DND-41 (cell line): ENCODE measurements around the gene UFD1.

Experiments used
- ATAC-seq: fragments of 200-7000 bp; cut with Tn5 transposase; 3 replicates; pipeline ENCODE4 v1.9.1; 2021; ENCODE audit warnings: low read depth; ENCODE audit not compliant: insufficient read depth
- DNase-seq: peaks from one replicate; pipeline ENCODE4 v3.0.0-alpha.2; 2020
- H2AFZ ChIP-seq: 2 replicates; pipeline ENCODE4 v1.6.0; 2012; ENCODE audit warnings: low read depth, low read length
- H3K27ac ChIP-seq: 2 replicates; pipeline ENCODE4 v1.5.1; 2012; ENCODE audit warnings: low read length, inconsistent platforms
- H3K27me3 ChIP-seq: fragments of 200-600 bp; sonication (generic); 2 replicates; pipeline ENCODE4 v1.6.0; 2012; ENCODE audit warnings: low read length, mild to moderate bottlenecking, inconsistent platforms; ENCODE audit not compliant: insufficient read depth, poor library complexity
- H3K36me3 ChIP-seq: 2 replicates; pipeline ENCODE4 v1.5.1; 2012; ENCODE audit warnings: low read length, inconsistent platforms; ENCODE audit not compliant: insufficient read depth
- H3K4me1 ChIP-seq: 2 replicates; pipeline ENCODE4 v1.5.1; 2012; ENCODE audit warnings: mild to moderate bottlenecking, low read length; ENCODE audit not compliant: insufficient read depth
- H3K4me2 ChIP-seq: 2 replicates; pipeline ENCODE4 v1.6.0; 2012; ENCODE audit warnings: mild to moderate bottlenecking, moderate library complexity, low read length, inconsistent platforms; ENCODE audit not compliant: insufficient read depth
- H3K4me3 ChIP-seq, 2 experiments: fragments of 200-600 bp in 1 of 2; shearing (Covaris generic) in 1 of 2; 2 replicates each; pipeline ENCODE4 v1.5.1; 2012 to 2016; ENCODE audit warnings: inconsistent platforms in 2 of 2, low read length in 2 of 2, mild to moderate bottlenecking in 2 of 2, low read depth in 1 of 2, moderate library complexity in 1 of 2
- H3K79me2 ChIP-seq: 2 replicates; pipeline ENCODE4 v1.6.0; 2012; ENCODE audit warnings: low read length, inconsistent platforms; ENCODE audit not compliant: insufficient read depth
- H3K9ac ChIP-seq: 2 replicates; pipeline ENCODE4 v1.6.0; 2012; ENCODE audit warnings: low read depth, mild to moderate bottlenecking, inconsistent platforms, low read length, moderate library complexity
- H3K9me3 ChIP-seq: 2 replicates; pipeline ENCODE4 v1.5.1; 2012; ENCODE audit warnings: low read length, moderate library complexity, mild to moderate bottlenecking, inconsistent platforms; ENCODE audit not compliant: insufficient read depth, severe bottlenecking
- H4K20me1 ChIP-seq: 2 replicates; pipeline ENCODE4 v1.6.0; 2012; ENCODE audit warnings: low read length; ENCODE audit not compliant: insufficient read depth
- EZH2 ChIP-seq: IDR thresholded peaks from 3 replicates; pipeline ENCODE4 v1.6.1; 2012; ENCODE audit warnings: borderline replicate concordance, low read depth, mild to moderate bottlenecking, moderate library complexity, low read length, inconsistent platforms; ENCODE audit not compliant: severe bottlenecking
- TF ChIP-seq, protein P1 (sequence below): IDR thresholded peaks from 2 replicates; pipeline ENCODE4 v1.5.1; 2012; ENCODE audit warnings: borderline replicate concordance, low read length, moderate library complexity, mild to moderate bottlenecking; ENCODE audit not compliant: poor library complexity, severe bottlenecking; ENCODE audit errors: extremely low read depth

UFD1 gene

GRCh38 chr22:19473578-19473977 is 5.4 kb downstream of the UFD1 start:
- peaks cover 80% of the 10 kb centered on the region for H4K20me1 ChIP-seq
- no peak for TF ChIP-seq EZH2
- TF ChIP-seq, protein P1, sequence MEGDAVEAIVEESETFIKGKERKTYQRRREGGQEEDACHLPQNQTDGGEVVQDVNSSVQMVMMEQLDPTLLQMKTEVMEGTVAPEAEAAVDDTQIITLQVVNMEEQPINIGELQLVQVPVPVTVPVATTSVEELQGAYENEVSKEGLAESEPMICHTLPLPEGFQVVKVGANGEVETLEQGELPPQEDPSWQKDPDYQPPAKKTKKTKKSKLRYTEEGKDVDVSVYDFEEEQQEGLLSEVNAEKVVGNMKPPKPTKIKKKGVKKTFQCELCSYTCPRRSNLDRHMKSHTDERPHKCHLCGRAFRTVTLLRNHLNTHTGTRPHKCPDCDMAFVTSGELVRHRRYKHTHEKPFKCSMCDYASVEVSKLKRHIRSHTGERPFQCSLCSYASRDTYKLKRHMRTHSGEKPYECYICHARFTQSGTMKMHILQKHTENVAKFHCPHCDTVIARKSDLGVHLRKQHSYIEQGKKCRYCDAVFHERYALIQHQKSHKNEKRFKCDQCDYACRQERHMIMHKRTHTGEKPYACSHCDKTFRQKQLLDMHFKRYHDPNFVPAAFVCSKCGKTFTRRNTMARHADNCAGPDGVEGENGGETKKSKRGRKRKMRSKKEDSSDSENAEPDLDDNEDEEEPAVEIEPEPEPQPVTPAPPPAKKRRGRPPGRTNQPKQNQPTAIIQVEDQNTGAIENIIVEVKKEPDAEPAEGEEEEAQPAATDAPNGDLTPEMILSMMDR: no peak
- no peak overlapping the region for H3K4me3 ChIP-seq
- H3K27me3 ChIP-seq: no peaks in the 10 kb centered on the region
- peaks cover 22% of the 10 kb centered on the region for H3K4me1 ChIP-seq
- no peak overlapping the region for H3K4me2 ChIP-seq
- peaks cover 84% of the 10 kb centered on the region for H3K79me2 ChIP-seq
- no peak for ATAC-seq
- H3K9me3 ChIP-seq: no peaks in the 10 kb centered on the region
- H3K27ac ChIP-seq: no peak overlapping the region
- no peak for DNase-seq
- no peak overlapping the region for H2AFZ ChIP-seq
- no peak overlapping the region for H3K9ac ChIP-seq
- peaks cover 77% of the 10 kb centered on the region for H3K36me3 ChIP-seq

- H3K27ac ChIP-seq: no peak overlapping the region
- no peak overlapping the region for H3K9ac ChIP-seq
- H3K79me2 ChIP-seq: peaks cover 70% of the 10 kb centered on the region
- H3K4me2 ChIP-seq: no peak overlapping the region
- H3K9me3 ChIP-seq: no peaks in the 10 kb centered on the region
- H3K27me3 ChIP-seq: no peaks in the 10 kb centered on the region
- no peak for TF ChIP-seq EZH2
- TF ChIP-seq, protein P1: no peak
- no peak for ATAC-seq
- H2AFZ ChIP-seq: no peak overlapping the region
- no peak overlapping the region for H3K4me3 ChIP-seq
- no peak for DNase-seq
- H3K36me3 ChIP-seq: peaks cover 90% of the 10 kb centered on the region
- H4K20me1 ChIP-seq: peaks cover 74% of the 10 kb centered on the region
- peaks cover 12% of the 10 kb centered on the region for H3K4me1 ChIP-seq
Measured at GRCh38 chr22:19472233-19472632, 6.8 kb downstream of the UFD1 start.

GRCh38 chr22:19471572-19471971 is 7.4 kb downstream of the UFD1 start:
- no peaks in the 10 kb centered on the region for H3K9me3 ChIP-seq
- DNase-seq (no peak), ATAC-seq (no peak)
- H2AFZ ChIP-seq: no peak overlapping the region
- peaks cover 66% of the 10 kb centered on the region for H3K79me2 ChIP-seq
- no peak overlapping the region for H3K4me3 ChIP-seq
- no peak overlapping the region for H3K4me2 ChIP-seq
- H3K27me3 ChIP-seq: no peaks in the 10 kb centered on the region
- H3K9ac ChIP-seq: no peak overlapping the region
- TF ChIP-seq, protein P1: no peak
- TF ChIP-seq EZH2: no peak
- H3K27ac ChIP-seq: no peak overlapping the region
- peaks cover 96% of the 10 kb centered on the region for H3K36me3 ChIP-seq
- peaks cover 72% of the 10 kb centered on the region for H4K20me1 ChIP-seq
- H3K4me1 ChIP-seq: peaks cover 8% of the 10 kb centered on the region; the same call in 1 of the 2 replicates

DNA sequence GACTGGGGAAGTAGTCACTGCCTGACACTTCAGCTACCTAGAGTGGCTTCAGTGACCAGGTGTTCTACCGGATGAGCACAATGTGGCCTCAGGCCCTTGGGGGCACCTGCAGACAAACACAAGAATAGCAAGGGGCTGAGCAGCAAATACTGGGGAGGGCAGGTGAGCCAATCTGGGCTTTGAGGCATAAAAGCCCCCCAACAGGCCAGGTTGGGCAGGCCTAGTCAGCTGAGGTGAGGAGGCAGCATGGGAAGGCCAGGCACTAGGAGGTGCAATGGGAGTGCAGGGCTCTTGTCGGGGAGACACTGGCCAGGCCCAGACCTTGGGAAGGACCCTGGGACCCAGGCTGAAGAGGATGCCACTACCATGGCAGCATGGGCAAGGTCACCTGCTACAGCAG is 9.0 kb downstream of the UFD1 start:
- H3K9ac ChIP-seq: no peak overlapping the region
- no peak for DNase-seq
- H2AFZ ChIP-seq: no peak overlapping the region
- TF ChIP-seq, protein P1: no peak
- TF ChIP-seq EZH2: no peak
- H3K4me1 ChIP-seq: no peaks in the 10 kb centered on the region
- no peak overlapping the region for H3K4me3 ChIP-seq
- no peaks in the 10 kb centered on the region for H3K27me3 ChIP-seq
- peaks cover 50% of the 10 kb centered on the region for H3K79me2 ChIP-seq
- H3K36me3 ChIP-seq: peaks cover 96% of the 10 kb centered on the region
- no peak overlapping the region for H3K4me2 ChIP-seq
- H3K9me3 ChIP-seq: no peaks in the 10 kb centered on the region
- peaks cover 58% of the 10 kb centered on the region for H4K20me1 ChIP-seq
- no peak overlapping the region for H3K27ac ChIP-seq
- no peak for ATAC-seq
